ENCODE results near the gene SGPL1. TPM values are rescaled to one million over a fixed set of nuclear protein-coding genes. Genes with fewer than 3 reads are reported as not detected.

SGPL1 gene
- total RNA-seq, 5 donors from 2014 or later (not counting 1 experiment from before 2014, with no cell fraction given) = 25.0 to 36.8 (median 27.9) TPM

DNA sequence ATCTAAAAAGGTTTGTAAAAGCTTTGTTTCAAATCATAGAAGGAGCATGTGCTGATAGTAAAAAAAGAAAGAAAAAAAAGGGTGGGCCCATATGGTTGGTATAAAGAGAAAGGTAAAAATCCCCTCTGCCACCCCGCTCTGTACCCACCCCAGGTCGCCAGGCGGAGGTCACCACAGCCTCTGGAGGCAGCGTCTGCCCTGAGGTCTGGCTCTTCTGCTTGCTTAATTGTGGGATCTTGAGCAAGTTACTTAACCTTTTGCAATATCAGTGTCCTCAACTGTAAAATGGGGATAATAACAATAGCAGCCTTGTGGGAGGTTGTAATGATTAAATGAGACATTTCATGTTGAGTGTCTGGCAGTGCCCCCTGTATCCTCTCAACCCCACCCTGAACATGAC, 83.3 kb downstream of the SGPL1 start:
- Histone ChIP-seq H3K4me1 (ENCODE audit: control insufficient read depth in 1 of 2, extremely low read depth in 1 of 2, insufficient read depth in 2 of 2, low read length in 2 of 2) (no peaks in the 10 kb centered on the region), H3K9me3 (no peaks in the 10 kb centered on the region), H3K36me3 (ENCODE audit: control insufficient read depth in 2 of 2, extremely low read depth in 1 of 2, insufficient read depth in 1 of 2, low read length in 1 of 2) (no peaks in the 10 kb centered on the region), H3K27me3 (replicated peaks in 1 of 2; ENCODE audit: control insufficient read depth in 2 of 2, extremely low read depth in 1 of 2, insufficient read depth in 2 of 2, low read length in 1 of 2) (peaks cover 0 to 23% of the 10 kb centered on the region in 2 experiments), H3K27ac (ENCODE audit: low read length) (no peak overlapping the region), H3K4me3 (ENCODE audit: control insufficient read depth in 1 of 2, extremely low read depth in 1 of 2, low read length in 1 of 2) (no peak overlapping the region)
- ATAC-seq (replicated peaks in 1 of 4) = no peak
- POLR2A ChIA-PET = no interaction called here
- H3K9me3 Mint-ChIP-seq = no peaks in the 10 kb centered on the region
- no CpG with 5 or more reads among the region's 4 CpGs for WGBS (ENCODE audit: insufficient coverage)
- DNase-seq = peak in 1 of 35 experiments; percentile 17
- H3K27ac Mint-ChIP-seq = no peak overlapping the region
- H3K4me3 Mint-ChIP-seq = no peak overlapping the region
- CTCF ChIA-PET = no interaction called here
- no peaks in the 10 kb centered on the region for H3K4me1 Mint-ChIP-seq
- H3K36me3 Mint-ChIP-seq = no peaks in the 10 kb centered on the region
- H3K27me3 Mint-ChIP-seq = peaks cover 0 to 4% of the 10 kb centered on the region in 2 donors

DNA sequence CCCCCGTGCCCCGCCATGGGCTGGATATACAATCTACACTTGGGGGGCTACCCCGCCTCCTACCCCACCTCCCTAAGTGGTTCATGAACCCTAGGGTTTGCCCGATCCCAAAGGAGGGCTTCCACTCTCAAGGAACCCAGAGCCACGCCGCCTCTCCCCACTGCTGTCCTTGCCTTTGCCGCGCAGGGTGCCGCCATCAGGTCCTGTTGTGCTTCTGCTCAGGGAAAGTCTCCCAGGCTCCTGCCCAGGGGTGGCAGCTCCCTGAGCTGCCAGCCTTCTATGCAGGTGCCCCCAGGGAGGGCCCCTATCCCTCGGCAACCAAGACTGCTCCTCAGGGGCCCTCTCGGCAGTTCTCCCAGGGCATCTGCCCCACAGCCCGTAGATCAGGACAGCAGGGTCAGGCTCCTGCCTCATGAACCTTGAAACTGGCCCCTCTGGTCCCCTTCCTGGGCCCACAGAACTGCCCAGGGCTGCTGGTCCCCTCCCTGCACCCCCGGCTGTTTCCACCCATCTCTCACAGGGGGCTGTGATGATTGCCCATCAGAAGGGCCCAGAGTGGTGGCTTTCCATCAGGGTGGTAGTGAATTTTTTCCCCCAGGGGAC, 85.6 kb downstream of the SGPL1 start:
- Histone ChIP-seq H3K27ac (ENCODE audit: low read length) (no peak overlapping the region), H3K4me1 (ENCODE audit: control insufficient read depth in 1 of 2, extremely low read depth in 1 of 2, insufficient read depth in 2 of 2, low read length in 2 of 2) (no peaks in the 10 kb centered on the region), H3K27me3 (replicated peaks in 1 of 2; ENCODE audit: control insufficient read depth in 2 of 2, extremely low read depth in 1 of 2, insufficient read depth in 2 of 2, low read length in 1 of 2) (peaks cover 0 to 26% of the 10 kb centered on the region in 2 experiments), H3K9me3 (no peaks in the 10 kb centered on the region), H3K36me3 (ENCODE audit: control insufficient read depth in 2 of 2, extremely low read depth in 1 of 2, insufficient read depth in 1 of 2, low read length in 1 of 2) (no peaks in the 10 kb centered on the region), H3K4me3 (ENCODE audit: control insufficient read depth in 1 of 2, extremely low read depth in 1 of 2, low read length in 1 of 2) (no peak overlapping the region)
- peak in 1 of 35 experiments; percentile 22 for DNase-seq
- Mint-ChIP-seq H3K36me3 (no peaks in the 10 kb centered on the region), H3K4me3 (no peak overlapping the region), H3K27me3 (peaks cover 0 to 4% of the 10 kb centered on the region in 2 donors), H3K9me3 (no peaks in the 10 kb centered on the region), H3K27ac (no peak overlapping the region), H3K4me1 (no peaks in the 10 kb centered on the region)
- WGBS (ENCODE audit: insufficient coverage) = 81% methylated on average over 12 of the region's 13 CpGs
- ChIA-PET POLR2A (no interaction called here), CTCF (interaction anchor here in 1 of 2 donors (0.6 kb wide), 1 partner anchor 363 kb away, joined by 3 read pairs; no protein-coding TSS in a partner anchor)
- no peak for ATAC-seq (replicated peaks in 1 of 4)

DNA sequence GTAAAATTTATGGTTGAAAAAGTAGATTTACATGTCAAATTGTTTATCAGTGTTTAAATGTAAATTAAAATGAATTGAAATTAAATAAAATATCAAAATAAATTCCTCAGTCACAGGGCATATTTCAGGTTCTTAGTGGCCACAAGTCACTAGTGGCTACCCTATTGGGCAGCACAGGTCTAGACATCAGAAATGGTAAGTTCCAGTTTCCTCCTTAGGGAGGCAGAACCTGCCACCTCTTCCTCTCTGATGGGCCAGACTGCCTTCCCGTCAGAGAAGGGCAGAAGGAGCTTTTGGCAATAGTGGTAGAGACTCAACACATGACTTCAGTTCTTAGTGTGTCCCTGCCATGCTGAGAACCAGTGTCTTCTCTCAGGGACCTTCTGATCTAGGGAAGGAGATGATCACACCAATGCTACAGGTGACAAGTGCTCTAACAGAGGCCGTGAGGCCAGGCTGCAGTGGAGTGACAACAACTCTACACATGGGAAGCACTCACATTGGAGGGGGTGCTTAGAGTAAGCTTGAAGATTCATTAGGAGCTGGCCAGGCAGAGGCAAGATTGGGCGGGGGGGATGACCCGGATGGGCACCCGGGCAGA, 87.0 kb downstream of the SGPL1 start:
- WGBS (ENCODE audit: insufficient coverage) = 96% methylated on average over 3 of the region's 5 CpGs
- Histone ChIP-seq H3K27me3 (replicated peaks in 1 of 2; ENCODE audit: control insufficient read depth in 2 of 2, extremely low read depth in 1 of 2, insufficient read depth in 2 of 2, low read length in 1 of 2) (peaks cover 0 to 29% of the 10 kb centered on the region in 2 experiments), H3K4me3 (ENCODE audit: control insufficient read depth in 1 of 2, extremely low read depth in 1 of 2, low read length in 1 of 2) (no peak overlapping the region), H3K9me3 (no peaks in the 10 kb centered on the region), H3K4me1 (ENCODE audit: control insufficient read depth in 1 of 2, extremely low read depth in 1 of 2, insufficient read depth in 2 of 2, low read length in 2 of 2) (no peaks in the 10 kb centered on the region), H3K27ac (ENCODE audit: low read length) (no peak overlapping the region), H3K36me3 (ENCODE audit: control insufficient read depth in 2 of 2, extremely low read depth in 1 of 2, insufficient read depth in 1 of 2, low read length in 1 of 2) (no peaks in the 10 kb centered on the region)
- Mint-ChIP-seq H3K9me3 (no peaks in the 10 kb centered on the region), H3K36me3 (no peaks in the 10 kb centered on the region), H3K27ac (no peak overlapping the region), H3K27me3 (peaks cover 0 to 4% of the 10 kb centered on the region in 2 donors), H3K4me1 (no peaks in the 10 kb centered on the region), H3K4me3 (no peak overlapping the region)
- ChIA-PET POLR2A (no interaction called here), CTCF (interaction anchor here (0.6 to 0.7 kb wide), 2 partner anchors 381 to 1713 kb away, joined by 3 read pairs; no protein-coding TSS in a partner anchor)
- DNase-seq (peak in 1 of 35 experiments; percentile 10), ATAC-seq (replicated peaks in 1 of 4) (no peak)

DNA sequence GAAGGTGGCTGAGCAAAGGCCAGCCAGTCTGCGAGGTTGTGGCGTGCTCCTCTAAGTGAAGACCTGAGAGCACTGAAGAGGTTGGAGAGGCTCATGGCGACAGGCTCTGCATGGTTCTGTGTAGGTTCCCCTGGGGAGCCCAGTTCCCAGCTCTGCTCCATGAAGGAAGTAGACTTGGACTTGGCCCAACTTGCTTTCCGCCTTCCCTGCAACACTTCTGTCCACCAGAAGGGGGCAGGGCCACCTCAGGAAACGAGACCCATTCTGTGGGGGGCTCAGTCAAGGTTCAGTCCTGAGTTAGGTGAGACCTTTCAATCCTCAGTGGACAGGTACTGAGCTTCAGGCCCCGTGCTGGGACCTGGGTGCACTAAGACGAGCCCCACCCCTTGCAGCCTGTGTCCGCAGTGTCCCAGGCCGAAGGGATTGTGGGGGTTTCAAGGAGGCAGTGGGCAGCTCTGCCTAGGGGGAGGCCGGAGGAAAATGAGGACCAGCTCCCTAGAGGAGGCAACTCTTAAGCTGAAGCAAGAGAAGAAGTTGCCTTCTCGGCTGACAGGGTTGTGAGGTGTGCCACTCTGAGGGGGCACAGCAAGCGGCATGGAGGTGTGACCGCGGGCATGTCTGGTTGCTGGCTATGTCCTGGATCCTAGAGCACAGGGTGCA, 87.6 kb downstream of the SGPL1 start:
- Mint-ChIP-seq H3K27ac (no peak overlapping the region), H3K4me1 (no peaks in the 10 kb centered on the region), H3K27me3 (peaks cover 0 to 6% of the 10 kb centered on the region in 2 donors), H3K36me3 (no peaks in the 10 kb centered on the region), H3K9me3 (no peaks in the 10 kb centered on the region), H3K4me3 (no peak overlapping the region)
- H3K4me3 ChIP-seq (ENCODE audit: control insufficient read depth in 1 of 2, extremely low read depth in 1 of 2, low read length in 1 of 2) = no peak overlapping the region
- ATAC-seq (replicated peaks in 1 of 4) = peak in 1 of 4 experiments; percentile 19
- CTCF ChIA-PET = no interaction called here
- 71% methylated on average over 14 of the region's 14 CpGs for WGBS (ENCODE audit: insufficient coverage)
- H3K27me3 ChIP-seq (replicated peaks in 1 of 2; ENCODE audit: control insufficient read depth in 2 of 2, extremely low read depth in 1 of 2, insufficient read depth in 2 of 2, low read length in 1 of 2) = peaks cover 0 to 33% of the 10 kb centered on the region in 2 experiments
- peak in 7 of 35 experiments; percentile 12 to 41 (median 19) for DNase-seq
- no peaks in the 10 kb centered on the region for H3K36me3 ChIP-seq (ENCODE audit: control insufficient read depth in 2 of 2, extremely low read depth in 1 of 2, insufficient read depth in 1 of 2, low read length in 1 of 2)
- POLR2A ChIA-PET = no interaction called here
- no peaks in the 10 kb centered on the region for H3K9me3 ChIP-seq
- no peaks in the 10 kb centered on the region for H3K4me1 ChIP-seq (ENCODE audit: control insufficient read depth in 1 of 2, extremely low read depth in 1 of 2, insufficient read depth in 2 of 2, low read length in 2 of 2)
- no peak overlapping the region for H3K27ac ChIP-seq (ENCODE audit: low read length)

DNA sequence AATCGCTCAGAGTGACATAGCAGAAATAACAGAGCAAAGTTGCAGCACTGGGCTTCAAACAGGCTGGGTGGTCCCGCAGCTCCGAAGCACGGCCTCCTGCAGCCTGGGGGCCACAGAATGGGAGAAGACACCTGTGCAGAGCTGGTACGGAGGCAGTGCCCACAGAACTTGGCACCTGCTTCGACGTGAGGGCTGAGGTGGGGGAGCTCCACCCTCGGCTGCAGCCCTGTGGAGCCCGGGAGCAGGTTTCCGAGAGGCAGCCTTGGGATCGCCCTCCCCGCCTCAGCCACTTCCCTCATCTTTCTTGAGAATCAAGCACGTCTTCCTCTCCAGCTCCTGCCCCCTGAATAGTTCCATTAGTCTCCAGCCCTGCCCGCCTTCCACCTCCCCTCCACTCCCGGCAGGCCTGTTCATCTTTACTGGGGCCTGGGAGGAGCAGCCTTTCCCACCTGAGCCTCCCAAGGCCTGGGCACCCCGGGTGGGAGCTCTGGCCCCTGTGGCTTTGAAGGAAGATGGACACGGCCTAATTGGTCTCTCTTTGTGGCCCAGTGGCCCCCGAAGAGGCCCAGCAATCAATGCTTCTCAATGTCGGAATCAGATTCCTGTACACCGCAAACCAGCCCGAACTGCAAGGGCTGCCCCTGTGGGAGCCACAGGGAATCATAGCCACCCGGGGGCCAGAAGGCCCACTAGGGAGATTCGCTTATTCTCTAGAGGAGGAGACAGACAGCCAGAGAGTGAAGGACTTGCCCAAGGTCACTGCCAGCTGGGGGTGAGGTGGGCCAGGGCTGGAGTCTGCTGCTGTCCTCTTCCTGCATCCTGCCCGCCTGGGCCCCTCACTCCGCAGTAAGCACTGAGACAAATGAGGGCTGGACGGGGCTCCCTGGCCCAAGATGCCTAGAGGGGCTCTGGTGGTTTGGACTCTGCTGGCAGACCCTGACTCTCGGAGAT, 89.6 kb downstream of the SGPL1 start:
- H3K9me3 ChIP-seq = no peaks in the 10 kb centered on the region
- no peak overlapping the region for H3K4me3 ChIP-seq (ENCODE audit: control insufficient read depth in 1 of 2, extremely low read depth in 1 of 2, low read length in 1 of 2)
- POLR2A ChIA-PET = no interaction called here
- H3K27ac Mint-ChIP-seq = no peak overlapping the region
- no peak overlapping the region for H3K27ac ChIP-seq (ENCODE audit: low read length)
- H3K9me3 Mint-ChIP-seq = no peaks in the 10 kb centered on the region
- peaks cover 0 to 35% of the 10 kb centered on the region in 2 experiments for H3K27me3 ChIP-seq (replicated peaks in 1 of 2; ENCODE audit: control insufficient read depth in 2 of 2, extremely low read depth in 1 of 2, insufficient read depth in 2 of 2, low read length in 1 of 2)
- no peaks in the 10 kb centered on the region for H3K36me3 Mint-ChIP-seq
- CTCF ChIA-PET = no interaction called here
- H3K36me3 ChIP-seq (ENCODE audit: control insufficient read depth in 2 of 2, extremely low read depth in 1 of 2, insufficient read depth in 1 of 2, low read length in 1 of 2) = no peaks in the 10 kb centered on the region
- peaks cover 0 to 6% of the 10 kb centered on the region in 2 donors for H3K27me3 Mint-ChIP-seq
- ATAC-seq (replicated peaks in 1 of 4) = no peak
- 77% methylated on average over 26 of the region's 27 CpGs for WGBS (ENCODE audit: insufficient coverage)
- DNase-seq = peak in 1 of 35 experiments; percentile 13
- H3K4me3 Mint-ChIP-seq = no peak overlapping the region
- no peaks in the 10 kb centered on the region for H3K4me1 Mint-ChIP-seq
- H3K4me1 ChIP-seq (ENCODE audit: control insufficient read depth in 1 of 2, extremely low read depth in 1 of 2, insufficient read depth in 2 of 2, low read length in 2 of 2) = no peaks in the 10 kb centered on the region

All from T-cell (primary cell).